HG03354 (cell line): ENCODE data around the gene GLRX3.

Experiments
- ATAC-seq: cut with Tn5 transposase; IDR thresholded peaks from one replicate; pipeline ENCODE4 v1.9.1; 2021; ENCODE audit warnings: mild to moderate bottlenecking; ENCODE audit not compliant: unreplicated experiment, poor library complexity, severe bottlenecking

GLRX3 gene

GRCh38 chr10:130135676-130136225, 440 bp upstream of the GLRX3 start:
- ATAC-seq: peak; percentile 0

DNA sequence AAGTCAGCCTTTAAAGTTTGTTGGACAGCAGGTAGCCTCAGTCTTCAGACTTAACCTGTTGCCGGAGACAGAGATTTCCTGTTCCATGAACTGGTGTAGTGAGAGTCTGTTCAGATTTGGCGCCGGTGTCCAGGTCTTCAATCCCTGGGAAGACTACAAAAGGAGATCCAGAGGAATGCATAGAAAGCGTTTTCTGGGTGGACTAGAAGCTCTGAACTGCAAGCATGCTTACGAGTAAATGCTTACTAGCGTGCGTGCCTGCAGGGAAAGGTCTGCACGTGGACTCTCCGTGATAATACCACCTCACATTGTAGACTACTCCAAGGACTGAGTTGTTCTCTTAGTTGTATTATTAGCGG, 878 bp downstream of the GLRX3 start:
- peak; percentile 4 for ATAC-seq

GRCh38 chr10:130137659-130138478, 1.7 kb downstream of the GLRX3 start:
- no peak for ATAC-seq

- no peak for ATAC-seq
Observed at GRCh38 chr10:130138479-130138866, 2.3 kb downstream of the GLRX3 start.

DNA sequence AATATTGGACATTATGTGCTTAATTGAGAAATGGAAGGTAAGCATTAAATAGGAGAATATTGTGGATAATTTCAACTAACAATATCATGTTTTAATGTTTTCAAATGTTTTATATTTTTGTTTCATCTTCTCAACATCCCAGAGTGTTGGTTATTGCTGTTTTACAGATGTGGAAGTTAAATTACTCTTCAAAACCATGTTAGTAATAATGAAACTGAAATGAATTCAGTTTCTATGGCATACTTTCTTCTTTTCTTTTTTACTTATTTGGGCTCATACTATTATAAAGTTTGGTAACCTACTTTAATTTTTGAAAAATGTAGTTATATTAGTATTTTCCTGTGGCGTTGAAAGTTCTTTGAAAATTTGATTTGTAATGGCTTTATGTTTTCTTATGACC, 4.2 kb downstream of the GLRX3 start:
- ATAC-seq: no peak

- ATAC-seq: no peak
Observed at GRCh38 chr10:130141038-130141437, 4.8 kb downstream of the GLRX3 start.

DNA sequence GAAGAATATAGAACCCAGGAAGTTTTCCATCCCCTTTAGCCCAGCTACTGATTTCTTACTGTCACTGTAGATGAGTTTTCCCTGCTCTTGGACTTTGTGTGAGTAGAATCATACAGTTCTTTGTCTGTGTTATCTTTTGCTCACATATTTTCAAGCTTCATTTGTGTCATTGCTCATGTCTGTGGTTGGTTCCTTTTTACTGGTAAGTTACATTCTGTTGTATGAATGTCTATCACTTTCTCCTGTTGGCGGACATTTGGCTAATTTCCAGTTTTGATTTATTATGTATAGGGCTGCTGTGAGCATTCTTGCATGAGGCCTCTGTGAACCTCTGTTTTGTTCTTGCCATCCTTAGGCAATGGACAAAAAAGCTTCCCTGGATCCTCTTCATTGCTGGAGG, 5.3 kb downstream of the GLRX3 start:
- peak; percentile 17 for ATAC-seq

GRCh38 chr10:130141878-130142277, 5.7 kb downstream of the GLRX3 start:
- peak; percentile 91 for ATAC-seq

GRCh38 chr10:130146042-130146441, 9.9 kb downstream of the GLRX3 start:
- ATAC-seq: no peak

- ATAC-seq: no peak
Observed at GRCh38 chr10:130159192-130159794, 23.1 kb downstream of the GLRX3 start.

- ATAC-seq: no peak
Observed at GRCh38 chr10:130160775-130161174, 24.6 kb downstream of the GLRX3 start.

DNA sequence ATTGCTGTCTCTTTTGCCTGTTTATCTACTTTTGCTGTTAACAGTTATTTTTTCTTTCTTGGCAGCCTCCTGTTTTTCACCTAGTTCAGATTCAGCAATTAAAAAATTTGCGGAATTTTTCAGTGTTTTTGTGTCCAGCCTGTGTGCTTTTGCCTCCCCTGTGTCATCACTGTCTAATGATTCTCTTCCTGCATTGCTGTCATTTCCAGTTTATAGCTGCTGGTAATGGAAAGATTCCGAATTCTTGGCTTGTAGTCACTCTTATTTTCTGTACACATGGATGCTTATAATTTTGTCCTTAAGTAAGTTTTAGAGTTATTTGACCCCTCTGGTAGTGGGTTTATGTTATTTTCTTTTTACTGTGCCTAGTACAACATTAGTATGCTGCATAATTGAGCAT, 25.1 kb downstream of the GLRX3 start:
- ATAC-seq: no peak

- no peak for ATAC-seq
Observed at GRCh38 chr10:130167193-130167592, 31.0 kb downstream of the GLRX3 start.

DNA sequence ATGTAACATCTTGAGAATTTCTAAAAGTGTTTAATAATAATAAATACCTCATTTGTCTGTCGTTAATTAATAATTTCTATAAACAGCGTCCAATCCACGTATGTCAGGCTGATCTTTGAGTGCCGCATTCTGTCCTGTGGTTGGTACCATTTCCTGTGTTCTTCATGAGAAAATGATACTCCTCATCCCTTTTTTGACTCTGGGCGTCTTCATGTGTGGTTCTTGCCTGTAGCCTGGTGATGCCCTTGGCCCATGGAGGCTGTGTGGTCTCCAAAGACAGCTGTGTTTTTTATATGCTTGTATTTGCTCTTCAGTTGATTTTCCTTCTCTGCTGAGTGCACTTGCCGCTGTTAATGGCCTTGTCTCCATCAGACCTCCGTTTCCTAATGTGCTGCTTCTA, 31.5 kb downstream of the GLRX3 start:
- ATAC-seq: no peak

GRCh38 chr10:130169136-130169859, 33.1 kb downstream of the GLRX3 start:
- ATAC-seq: no peak

DNA sequence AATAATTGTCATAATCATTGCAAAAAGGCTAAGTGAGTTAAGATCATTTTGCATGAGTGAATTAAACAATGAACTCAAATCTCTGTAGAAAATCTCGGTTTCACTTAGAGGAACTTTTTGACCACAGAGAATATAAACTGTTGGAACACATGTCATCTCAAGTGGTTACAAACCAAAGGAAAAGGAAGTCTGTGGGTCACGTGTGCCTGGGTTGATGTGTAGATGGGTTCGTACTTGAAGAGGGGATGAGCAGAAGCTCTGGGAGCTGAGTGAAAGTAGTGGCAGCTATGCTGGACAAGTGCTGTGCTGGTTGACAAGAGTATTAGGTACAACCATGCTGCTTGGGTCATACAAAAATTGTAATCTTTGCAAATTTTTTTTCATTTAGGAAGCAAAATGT, 35.0 kb downstream of the GLRX3 start:
- no peak for ATAC-seq

DNA sequence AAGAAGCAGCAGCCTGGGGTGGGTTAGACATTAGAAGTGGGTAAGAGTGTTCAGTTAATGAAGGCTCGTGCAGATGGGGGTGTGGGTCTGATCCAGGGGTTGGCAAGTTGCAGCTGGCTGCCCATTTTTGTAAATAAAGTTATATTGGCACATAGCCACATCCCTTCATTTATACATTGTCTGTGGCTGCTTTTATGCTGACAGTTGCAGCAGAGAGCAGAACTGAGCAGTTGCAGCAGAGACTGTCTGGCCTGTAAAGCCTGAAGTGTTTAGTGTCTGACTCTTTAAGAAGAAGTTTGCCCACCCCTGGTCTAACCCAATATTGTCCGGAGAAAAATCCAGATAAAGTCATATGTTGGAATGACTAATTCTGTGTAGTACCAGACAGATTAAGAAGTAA, 38.1 kb downstream of the GLRX3 start:
- ATAC-seq: no peak

DNA sequence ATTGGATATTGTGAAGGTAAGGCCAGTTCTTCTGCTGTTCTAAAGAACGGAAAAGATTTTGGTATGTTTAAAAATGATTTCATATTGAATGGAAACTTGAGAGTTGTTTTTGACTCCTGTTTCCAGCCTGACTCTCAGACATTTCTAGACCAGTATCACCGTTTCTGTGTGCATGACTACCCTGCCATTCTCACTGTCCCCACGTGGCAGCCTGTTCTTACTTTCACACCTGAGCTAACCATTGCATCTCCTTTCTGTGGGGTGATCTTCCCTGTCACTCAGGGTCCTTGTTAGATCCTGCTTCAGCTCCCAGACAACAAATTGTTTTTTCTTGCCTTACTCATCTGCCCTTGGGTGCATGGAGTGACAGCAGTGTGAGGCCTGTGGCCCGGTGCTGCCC, 38.9 kb downstream of the GLRX3 start:
- ATAC-seq: no peak

DNA sequence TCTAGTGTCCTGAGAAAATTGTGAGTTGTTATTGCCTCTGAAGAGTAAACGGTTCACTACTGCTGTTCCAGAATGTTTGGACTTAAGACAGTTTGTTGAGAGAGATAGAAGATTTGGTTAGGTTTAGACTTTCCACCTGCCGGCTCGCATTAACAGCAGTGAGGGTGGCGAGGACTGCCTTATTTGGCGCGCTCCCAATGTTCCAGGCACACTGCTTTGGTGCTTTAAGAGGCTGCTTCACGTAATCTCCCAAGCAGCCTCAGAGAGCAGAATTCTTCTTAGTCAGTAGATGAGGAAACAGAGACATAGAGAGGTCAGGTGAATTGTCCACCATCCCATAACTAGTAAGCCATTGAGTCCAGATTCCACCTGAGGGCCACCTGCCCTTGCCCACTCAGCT, 41.1 kb downstream of the GLRX3 start:
- ATAC-seq: no peak

DNA sequence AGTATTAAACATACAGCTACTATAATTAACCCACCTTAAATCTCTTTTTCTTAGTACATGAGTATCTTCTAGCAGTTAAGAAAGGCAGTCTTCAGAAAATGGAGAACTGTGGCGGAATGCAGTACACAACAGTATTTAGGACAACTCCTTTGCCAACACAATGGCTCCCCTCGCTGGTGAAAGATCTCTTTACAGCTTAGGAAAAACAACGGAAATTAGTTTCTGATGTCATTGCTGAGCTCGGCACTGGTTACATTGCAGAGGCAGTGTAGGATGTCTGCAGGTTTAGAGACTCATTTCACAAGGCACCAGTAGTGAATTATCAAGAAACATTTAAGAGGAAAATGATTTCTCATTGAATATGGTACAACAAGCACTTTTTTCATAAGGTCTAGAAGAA, 43.4 kb downstream of the GLRX3 start:
- no peak for ATAC-seq

DNA sequence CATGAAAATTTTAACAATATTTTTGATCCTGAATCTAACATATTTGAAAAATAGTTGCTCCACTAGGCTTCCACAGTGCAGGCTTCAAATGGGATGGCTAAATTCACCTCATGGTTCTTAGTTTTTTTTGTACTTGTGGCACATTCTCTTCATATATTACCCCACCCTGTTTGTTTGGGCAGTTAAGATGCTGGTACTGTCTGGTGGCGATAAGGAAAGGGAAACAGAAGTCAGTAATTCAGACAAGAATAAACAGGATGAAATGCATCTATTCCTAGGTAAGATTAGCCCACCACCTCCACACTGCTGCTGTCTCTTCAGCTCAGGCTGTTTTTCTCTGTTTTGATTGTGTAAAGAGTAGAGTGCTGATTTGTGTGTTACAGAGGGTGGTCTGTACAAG, 44.2 kb downstream of the GLRX3 start:
- no peak for ATAC-seq
